ENCODE data around the gene NCAPG2.

NCAPG2 gene

GRCh38 chr7:158733775-158734494 is 29.3 kb upstream of the NCAPG2 start:
- H3K27ac ChIP-seq (ENCODE audit: low read length, poor library complexity, severe bottlenecking), result no peak overlapping the region
- peaks cover 53 to 90% of the 10 kb centered on the region in 2 experiments for H3K36me3 ChIP-seq (ENCODE audit: control insufficient read depth in 1 of 2, insufficient read depth in 2 of 2, low read depth in 1 of 2, low read length in 2 of 2)
- H4K91ac ChIP-seq (ENCODE audit: low read length), result no peak overlapping the region
- H3K79me1 ChIP-seq (replicated peaks; ENCODE audit: low read length, poor library complexity, severe bottlenecking), result peaks cover 17% of the 10 kb centered on the region
- H2BK12ac ChIP-seq (ENCODE audit: low read length in 2 of 2), result no peak overlapping the region
- H3K14ac ChIP-seq (ENCODE audit: low read length in 2 of 2), result no peak overlapping the region
- DNase-seq, result no peak
- H3K4me1 ChIP-seq (ENCODE audit: control insufficient read depth, insufficient read depth, low read depth, low read length), result peaks cover 2% of the 10 kb centered on the region
- 96% methylated on average over 18 of the region's 19 CpGs for WGBS
- H3K9me3 ChIP-seq (ENCODE audit: control insufficient read depth, low read length), result no peaks in the 10 kb centered on the region
- H2BK5ac ChIP-seq (ENCODE audit: low read depth, low read length, poor library complexity, severe bottlenecking), result no peak overlapping the region
- H2AFZ ChIP-seq (ENCODE audit: low read depth, low read length), result no peak overlapping the region
- no peak overlapping the region for H4K8ac ChIP-seq (ENCODE audit: low read length)
- no peak overlapping the region for H3K4ac ChIP-seq (ENCODE audit: low read depth in 1 of 2, low read length in 2 of 2)
- no peak overlapping the region for H3K23ac ChIP-seq (ENCODE audit: low read length in 2 of 2)
- H3K4me2 ChIP-seq (ENCODE audit: low read length, poor library complexity, severe bottlenecking), result no peak overlapping the region
- no peak overlapping the region for H3K4me3 ChIP-seq (ENCODE audit: insufficient read depth in 1 of 2, low read depth in 1 of 2, low read length in 2 of 2)
- no peak overlapping the region for H3K9ac ChIP-seq (ENCODE audit: low read length)
- H2BK15ac ChIP-seq (ENCODE audit: low read depth, poor library complexity, severe bottlenecking), result no peak overlapping the region
- no peak overlapping the region for H2BK120ac ChIP-seq (ENCODE audit: low read depth, low read length)
- no peaks in the 10 kb centered on the region for H3K27me3 ChIP-seq (ENCODE audit: control insufficient read depth in 1 of 2, insufficient read depth in 1 of 2, low read length in 2 of 2)
- H3K18ac ChIP-seq (ENCODE audit: low read depth in 1 of 2, low read length in 2 of 2), result no peak overlapping the region
- no peak overlapping the region for H2AK5ac ChIP-seq (ENCODE audit: low read length, severe bottlenecking)

DNA sequence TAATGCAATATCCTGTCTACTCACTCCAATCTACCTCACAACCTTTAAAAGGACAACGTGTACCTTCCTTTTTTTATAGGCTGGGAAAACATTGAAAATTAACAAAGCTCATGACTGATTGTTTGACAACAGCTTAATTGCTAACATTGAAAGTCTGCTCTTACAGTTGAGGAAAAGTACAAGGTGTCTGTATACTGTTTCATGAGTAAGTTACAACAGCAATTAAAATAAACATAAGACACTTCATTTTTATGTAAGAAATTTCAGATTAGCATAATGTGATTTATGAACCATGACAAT is 28.6 kb upstream of the NCAPG2 start:
- Histone ChIP-seq H2AK5ac (ENCODE audit: low read length, severe bottlenecking) (no peak overlapping the region), H3K79me1 (replicated peaks; ENCODE audit: low read length, poor library complexity, severe bottlenecking) (peaks cover 13% of the 10 kb centered on the region), H3K9ac (ENCODE audit: low read length) (no peak overlapping the region), H3K14ac (ENCODE audit: low read length in 2 of 2) (no peak overlapping the region), H3K36me3 (ENCODE audit: control insufficient read depth in 1 of 2, insufficient read depth in 2 of 2, low read depth in 1 of 2, low read length in 2 of 2) (peaks cover 50 to 83% of the 10 kb centered on the region in 2 experiments), H3K4me3 (ENCODE audit: insufficient read depth in 1 of 2, low read depth in 1 of 2, low read length in 2 of 2) (no peak overlapping the region), H3K23ac (ENCODE audit: low read length in 2 of 2) (no peak overlapping the region), H2BK15ac (ENCODE audit: low read depth, poor library complexity, severe bottlenecking) (no peak overlapping the region), H2BK120ac (ENCODE audit: low read depth, low read length) (no peak overlapping the region), H3K27ac (ENCODE audit: low read length, poor library complexity, severe bottlenecking) (no peak overlapping the region), H3K4me1 (ENCODE audit: control insufficient read depth, insufficient read depth, low read depth, low read length) (no peaks in the 10 kb centered on the region), H4K8ac (ENCODE audit: low read length) (no peak overlapping the region), H3K4me2 (ENCODE audit: low read length, poor library complexity, severe bottlenecking) (no peak overlapping the region), H3K18ac (ENCODE audit: low read depth in 1 of 2, low read length in 2 of 2) (no peak overlapping the region), H3K27me3 (ENCODE audit: control insufficient read depth in 1 of 2, insufficient read depth in 1 of 2, low read length in 2 of 2) (no peaks in the 10 kb centered on the region), H3K4ac (ENCODE audit: low read depth in 1 of 2, low read length in 2 of 2) (no peak overlapping the region), H2BK12ac (ENCODE audit: low read length in 2 of 2) (no peak overlapping the region), H2AFZ (ENCODE audit: low read depth, low read length) (no peak overlapping the region), H3K9me3 (ENCODE audit: control insufficient read depth, low read length) (no peaks in the 10 kb centered on the region), H4K91ac (ENCODE audit: low read length) (no peak overlapping the region), H2BK5ac (ENCODE audit: low read depth, low read length, poor library complexity, severe bottlenecking) (no peak overlapping the region)
- WGBS, result no CpG with 5 or more reads among the region's 1 CpG
- DNase-seq, result no peak

DNA sequence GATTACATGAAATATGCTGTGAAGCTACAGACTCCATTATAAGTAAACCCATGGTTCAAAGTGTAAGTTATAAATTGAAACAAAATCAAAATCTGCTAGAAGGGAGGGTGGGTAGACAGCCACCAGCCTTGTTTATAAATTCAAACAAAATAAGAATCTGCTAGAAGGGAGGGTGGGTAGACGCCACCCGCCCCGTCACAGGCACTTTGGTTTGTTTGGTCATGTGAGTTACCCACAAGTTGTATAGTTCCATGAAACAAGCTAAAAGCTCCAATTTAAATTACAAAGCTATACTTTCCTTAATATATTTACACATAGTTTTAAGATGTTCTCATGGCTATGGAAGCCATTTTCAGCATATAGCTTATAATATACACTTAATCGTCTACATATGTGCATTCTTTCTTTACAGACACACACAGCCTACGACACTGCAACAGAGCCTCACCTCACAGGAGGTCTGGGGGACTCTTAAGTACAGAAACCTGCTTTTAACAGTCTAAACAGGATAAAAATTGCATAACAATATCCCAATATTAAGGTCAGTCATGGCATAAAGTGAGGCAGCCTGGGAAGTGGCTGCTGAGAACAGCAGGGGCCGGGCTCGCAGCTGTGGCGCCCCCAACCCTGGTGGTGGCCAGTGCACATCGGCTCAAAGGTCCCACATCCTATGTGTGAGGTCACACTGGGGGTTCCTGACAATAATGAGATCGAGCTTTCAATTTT is 28.1 kb upstream of the NCAPG2 start:
- Histone ChIP-seq H3K23ac (ENCODE audit: low read length in 2 of 2) (no peak overlapping the region), H2BK120ac (ENCODE audit: low read depth, low read length) (no peak overlapping the region), H4K91ac (ENCODE audit: low read length) (no peak overlapping the region), H3K79me1 (replicated peaks; ENCODE audit: low read length, poor library complexity, severe bottlenecking) (peaks cover 11% of the 10 kb centered on the region), H3K18ac (ENCODE audit: low read depth in 1 of 2, low read length in 2 of 2) (no peak overlapping the region), H3K27ac (ENCODE audit: low read length, poor library complexity, severe bottlenecking) (no peak overlapping the region), H3K9ac (ENCODE audit: low read length) (no peak overlapping the region), H3K9me3 (ENCODE audit: control insufficient read depth, low read length) (no peaks in the 10 kb centered on the region), H2AFZ (ENCODE audit: low read depth, low read length) (no peak overlapping the region), H3K4me3 (ENCODE audit: insufficient read depth in 1 of 2, low read depth in 1 of 2, low read length in 2 of 2) (no peak overlapping the region), H3K4me2 (ENCODE audit: low read length, poor library complexity, severe bottlenecking) (no peak overlapping the region), H2AK5ac (ENCODE audit: low read length, severe bottlenecking) (no peak overlapping the region), H2BK12ac (ENCODE audit: low read length in 2 of 2) (no peak overlapping the region), H2BK15ac (ENCODE audit: low read depth, poor library complexity, severe bottlenecking) (no peak overlapping the region), H2BK5ac (ENCODE audit: low read depth, low read length, poor library complexity, severe bottlenecking) (no peak overlapping the region), H3K4me1 (ENCODE audit: control insufficient read depth, insufficient read depth, low read depth, low read length) (no peaks in the 10 kb centered on the region), H3K4ac (ENCODE audit: low read depth in 1 of 2, low read length in 2 of 2) (no peak overlapping the region), H3K27me3 (ENCODE audit: control insufficient read depth in 1 of 2, insufficient read depth in 1 of 2, low read length in 2 of 2) (no peaks in the 10 kb centered on the region), H3K14ac (ENCODE audit: low read length in 2 of 2) (no peak overlapping the region), H4K8ac (ENCODE audit: low read length) (no peak overlapping the region), H3K36me3 (ENCODE audit: control insufficient read depth in 1 of 2, insufficient read depth in 2 of 2, low read depth in 1 of 2, low read length in 2 of 2) (peaks cover 51 to 78% of the 10 kb centered on the region in 2 experiments)
- 96% methylated on average over 7 of the region's 10 CpGs for WGBS
- DNase-seq, result no peak

DNA sequence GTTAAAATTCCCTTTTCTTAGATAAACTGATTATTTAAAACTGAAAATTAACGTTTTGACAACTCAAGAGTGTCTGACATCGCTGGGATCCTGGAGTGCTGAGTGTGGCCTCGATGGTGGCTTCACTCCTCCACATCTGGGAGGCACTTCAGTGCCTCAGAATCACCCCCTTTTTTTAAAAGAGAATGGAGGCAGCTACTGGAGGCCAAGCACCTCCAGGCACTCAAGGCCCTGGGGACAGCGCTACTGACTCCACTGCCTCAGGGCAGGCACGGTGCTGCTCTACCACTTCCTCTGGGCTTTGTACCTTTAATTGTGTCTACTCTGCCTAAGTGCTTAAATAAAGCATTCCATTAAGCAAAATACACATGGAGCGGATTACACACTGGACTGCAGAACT is 27.2 kb upstream of the NCAPG2 start:
- H3K4me2 ChIP-seq (ENCODE audit: low read length, poor library complexity, severe bottlenecking), result no peak overlapping the region
- H3K14ac ChIP-seq (ENCODE audit: low read length in 2 of 2), result no peak overlapping the region
- H2BK5ac ChIP-seq (ENCODE audit: low read depth, low read length, poor library complexity, severe bottlenecking), result no peak overlapping the region
- no peak overlapping the region for H4K91ac ChIP-seq (ENCODE audit: low read length)
- H3K4ac ChIP-seq (ENCODE audit: low read depth in 1 of 2, low read length in 2 of 2), result no peak overlapping the region
- H3K18ac ChIP-seq (ENCODE audit: low read depth in 1 of 2, low read length in 2 of 2), result no peak overlapping the region
- H2BK120ac ChIP-seq (ENCODE audit: low read depth, low read length), result no peak overlapping the region
- peaks cover 45 to 69% of the 10 kb centered on the region in 2 experiments for H3K36me3 ChIP-seq (ENCODE audit: control insufficient read depth in 1 of 2, insufficient read depth in 2 of 2, low read depth in 1 of 2, low read length in 2 of 2)
- H3K23ac ChIP-seq (ENCODE audit: low read length in 2 of 2), result no peak overlapping the region
- H3K4me1 ChIP-seq (ENCODE audit: control insufficient read depth, insufficient read depth, low read depth, low read length), result no peaks in the 10 kb centered on the region
- peaks cover 7% of the 10 kb centered on the region for H3K79me1 ChIP-seq (replicated peaks; ENCODE audit: low read length, poor library complexity, severe bottlenecking)
- H3K27ac ChIP-seq (ENCODE audit: low read length, poor library complexity, severe bottlenecking), result no peak overlapping the region
- no peak overlapping the region for H2BK15ac ChIP-seq (ENCODE audit: low read depth, poor library complexity, severe bottlenecking)
- no peak overlapping the region for H4K8ac ChIP-seq (ENCODE audit: low read length)
- H2AFZ ChIP-seq (ENCODE audit: low read depth, low read length), result no peak overlapping the region
- no peak overlapping the region for H3K4me3 ChIP-seq (ENCODE audit: insufficient read depth in 1 of 2, low read depth in 1 of 2, low read length in 2 of 2)
- 99% methylated on average over 6 of the region's 6 CpGs for WGBS
- H3K27me3 ChIP-seq (ENCODE audit: control insufficient read depth in 1 of 2, insufficient read depth in 1 of 2, low read length in 2 of 2), result no peaks in the 10 kb centered on the region
- no peak overlapping the region for H2AK5ac ChIP-seq (ENCODE audit: low read length, severe bottlenecking)
- H3K9me3 ChIP-seq (ENCODE audit: control insufficient read depth, low read length), result no peaks in the 10 kb centered on the region
- H3K9ac ChIP-seq (ENCODE audit: low read length), result no peak overlapping the region
- H2BK12ac ChIP-seq (ENCODE audit: low read length in 2 of 2), result no peak overlapping the region
- no peak for DNase-seq
